Measurements from ENCODE around the gene NCEH1.

Gene NCEH1

DNA sequence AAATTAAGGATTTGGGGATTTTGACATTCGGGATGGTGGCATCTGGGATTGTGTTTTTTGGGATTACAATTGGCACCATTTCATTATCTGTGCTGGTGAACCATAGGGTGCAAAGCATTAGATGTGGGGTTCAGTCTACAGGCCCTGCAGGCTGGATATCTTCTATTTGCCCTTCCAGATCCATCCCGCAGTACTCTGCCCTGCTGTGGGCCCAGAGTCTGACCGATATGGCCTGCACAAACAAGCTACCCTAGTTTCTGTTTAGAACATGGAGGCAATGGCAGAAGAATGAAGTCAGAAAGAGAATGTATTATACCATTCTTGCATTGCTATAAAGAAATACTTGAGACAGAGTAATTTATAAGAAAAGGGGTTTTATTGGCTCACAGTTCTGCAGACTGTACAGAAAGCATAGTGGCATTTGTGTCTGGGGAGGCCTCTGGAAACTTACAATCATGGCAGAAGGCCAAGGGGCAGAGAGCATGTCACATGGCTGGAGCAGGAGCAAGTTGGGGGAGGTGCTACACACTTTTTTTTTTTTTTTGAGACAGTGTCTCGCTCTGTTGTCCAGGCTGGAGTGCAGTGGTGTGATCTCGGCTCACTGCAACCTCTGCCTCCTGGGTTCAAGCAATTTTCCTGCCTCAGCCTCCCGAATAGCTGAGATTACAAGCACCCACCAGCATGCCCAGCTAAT is 93.7 kb downstream of the NCEH1 start:
- TF ChIP-seq ESRRG (CRISPR knock-in tag; IDR thresholded peaks at IDR 0.05) = no peak
- TF ChIP-seq GLIS3 (CRISPR knock-in tag; IDR thresholded peaks at IDR 0.05) = no peak
- no peak for TF ChIP-seq ARNTL (CRISPR knock-in tag; IDR thresholded peaks at IDR 0.05; ENCODE audit: borderline replicate concordance, low read depth)
- no peak for TF ChIP-seq CSDC2 (CRISPR knock-in tag; IDR thresholded peaks at IDR 0.05)
- TF ChIP-seq ZNF8 (CRISPR knock-in tag; IDR thresholded peaks at IDR 0.05) = no peak
- no peak for TF ChIP-seq PPARA (CRISPR knock-in tag; IDR thresholded peaks at IDR 0.05; ENCODE audit: borderline replicate concordance)
- TF ChIP-seq SNAI2 (CRISPR knock-in tag; IDR thresholded peaks at IDR 0.05) = no peak
- no peak for TF ChIP-seq BACH2 (CRISPR knock-in tag; IDR thresholded peaks at IDR 0.05; ENCODE audit: borderline replicate concordance)
- TF ChIP-seq, protein P1, sequence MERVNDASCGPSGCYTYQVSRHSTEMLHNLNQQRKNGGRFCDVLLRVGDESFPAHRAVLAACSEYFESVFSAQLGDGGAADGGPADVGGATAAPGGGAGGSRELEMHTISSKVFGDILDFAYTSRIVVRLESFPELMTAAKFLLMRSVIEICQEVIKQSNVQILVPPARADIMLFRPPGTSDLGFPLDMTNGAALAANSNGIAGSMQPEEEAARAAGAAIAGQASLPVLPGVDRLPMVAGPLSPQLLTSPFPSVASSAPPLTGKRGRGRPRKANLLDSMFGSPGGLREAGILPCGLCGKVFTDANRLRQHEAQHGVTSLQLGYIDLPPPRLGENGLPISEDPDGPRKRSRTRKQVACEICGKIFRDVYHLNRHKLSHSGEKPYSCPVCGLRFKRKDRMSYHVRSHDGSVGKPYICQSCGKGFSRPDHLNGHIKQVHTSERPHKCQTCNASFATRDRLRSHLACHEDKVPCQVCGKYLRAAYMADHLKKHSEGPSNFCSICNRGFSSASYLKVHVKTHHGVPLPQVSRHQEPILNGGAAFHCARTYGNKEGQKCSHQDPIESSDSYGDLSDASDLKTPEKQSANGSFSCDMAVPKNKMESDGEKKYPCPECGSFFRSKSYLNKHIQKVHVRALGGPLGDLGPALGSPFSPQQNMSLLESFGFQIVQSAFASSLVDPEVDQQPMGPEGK (CRISPR knock-in tag; IDR thresholded peaks at IDR 0.05; ENCODE audit: borderline replicate concordance) = no peak
- no peak for TF ChIP-seq ZC3H10 (CRISPR knock-in tag; IDR thresholded peaks at IDR 0.05)
- TF ChIP-seq, protein P2, sequence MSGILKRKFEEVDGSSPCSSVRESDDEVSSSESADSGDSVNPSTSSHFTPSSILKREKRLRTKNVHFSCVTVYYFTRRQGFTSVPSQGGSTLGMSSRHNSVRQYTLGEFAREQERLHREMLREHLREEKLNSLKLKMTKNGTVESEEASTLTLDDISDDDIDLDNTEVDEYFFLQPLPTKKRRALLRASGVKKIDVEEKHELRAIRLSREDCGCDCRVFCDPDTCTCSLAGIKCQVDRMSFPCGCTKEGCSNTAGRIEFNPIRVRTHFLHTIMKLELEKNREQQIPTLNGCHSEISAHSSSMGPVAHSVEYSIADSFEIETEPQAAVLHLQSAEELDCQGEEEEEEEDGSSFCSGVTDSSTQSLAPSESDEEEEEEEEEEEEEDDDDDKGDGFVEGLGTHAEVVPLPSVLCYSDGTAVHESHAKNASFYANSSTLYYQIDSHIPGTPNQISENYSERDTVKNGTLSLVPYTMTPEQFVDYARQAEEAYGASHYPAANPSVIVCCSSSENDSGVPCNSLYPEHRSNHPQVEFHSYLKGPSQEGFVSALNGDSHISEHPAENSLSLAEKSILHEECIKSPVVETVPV (CRISPR knock-in tag; IDR thresholded peaks at IDR 0.05) = no peak
- TF ChIP-seq, protein P3, sequence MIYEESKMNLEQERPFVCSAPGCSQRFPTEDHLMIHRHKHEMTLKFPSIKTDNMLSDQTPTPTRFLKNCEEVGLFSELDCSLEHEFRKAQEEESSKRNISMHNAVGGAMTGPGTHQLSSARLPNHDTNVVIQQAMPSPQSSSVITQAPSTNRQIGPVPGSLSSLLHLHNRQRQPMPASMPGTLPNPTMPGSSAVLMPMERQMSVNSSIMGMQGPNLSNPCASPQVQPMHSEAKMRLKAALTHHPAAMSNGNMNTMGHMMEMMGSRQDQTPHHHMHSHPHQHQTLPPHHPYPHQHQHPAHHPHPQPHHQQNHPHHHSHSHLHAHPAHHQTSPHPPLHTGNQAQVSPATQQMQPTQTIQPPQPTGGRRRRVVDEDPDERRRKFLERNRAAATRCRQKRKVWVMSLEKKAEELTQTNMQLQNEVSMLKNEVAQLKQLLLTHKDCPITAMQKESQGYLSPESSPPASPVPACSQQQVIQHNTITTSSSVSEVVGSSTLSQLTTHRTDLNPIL (CRISPR knock-in tag; IDR thresholded peaks at IDR 0.05; ENCODE audit: low read depth) = no peak
- no peak for TF ChIP-seq ZFP30 (CRISPR knock-in tag; IDR thresholded peaks at IDR 0.05)
- TF ChIP-seq TOX (CRISPR knock-in tag; IDR thresholded peaks at IDR 0.05; ENCODE audit: borderline replicate concordance) = no peak
- TF ChIP-seq, protein P4, sequence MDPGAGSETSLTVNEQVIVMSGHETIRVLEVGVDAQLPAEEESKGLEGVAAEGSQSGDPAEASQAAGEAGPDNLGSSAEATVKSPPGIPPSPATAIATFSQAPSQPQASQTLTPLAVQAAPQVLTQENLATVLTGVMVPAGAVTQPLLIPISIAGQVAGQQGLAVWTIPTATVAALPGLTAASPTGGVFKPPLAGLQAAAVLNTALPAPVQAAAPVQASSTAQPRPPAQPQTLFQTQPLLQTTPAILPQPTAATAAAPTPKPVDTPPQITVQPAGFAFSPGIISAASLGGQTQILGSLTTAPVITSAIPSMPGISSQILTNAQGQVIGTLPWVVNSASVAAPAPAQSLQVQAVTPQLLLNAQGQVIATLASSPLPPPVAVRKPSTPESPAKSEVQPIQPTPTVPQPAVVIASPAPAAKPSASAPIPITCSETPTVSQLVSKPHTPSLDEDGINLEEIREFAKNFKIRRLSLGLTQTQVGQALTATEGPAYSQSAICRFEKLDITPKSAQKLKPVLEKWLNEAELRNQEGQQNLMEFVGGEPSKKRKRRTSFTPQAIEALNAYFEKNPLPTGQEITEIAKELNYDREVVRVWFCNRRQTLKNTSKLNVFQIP (CRISPR knock-in tag; IDR thresholded peaks at IDR 0.05; ENCODE audit: borderline replicate concordance, low read depth) = no peak
- no peak for TF ChIP-seq ZFP3 (CRISPR knock-in tag; IDR thresholded peaks at IDR 0.05)
- no peak for TF ChIP-seq TCF4 (CRISPR knock-in tag; IDR thresholded peaks at IDR 0.05; ENCODE audit: borderline replicate concordance)
- ATAC-seq = no peak

DNA sequence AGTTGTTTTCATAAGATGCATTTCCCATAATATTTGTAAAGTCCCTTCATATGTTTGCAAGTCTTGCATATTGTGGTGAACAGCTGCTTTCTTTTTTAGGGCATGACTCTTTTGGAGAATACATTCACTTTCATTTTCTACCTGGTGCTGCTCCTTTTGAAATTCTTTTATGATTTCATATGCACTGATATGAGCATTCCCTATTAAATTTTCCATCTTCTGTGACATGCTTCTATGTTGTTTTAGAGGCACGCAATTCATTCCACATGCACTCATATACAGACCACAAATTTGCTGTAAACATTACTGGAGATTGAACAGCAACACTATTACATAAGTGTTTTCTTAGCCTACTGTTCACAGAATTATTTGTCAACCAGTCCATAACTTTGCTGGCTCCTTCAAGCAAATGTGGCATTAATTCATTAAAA is 94.8 kb downstream of the NCEH1 start:
- TF ChIP-seq, protein P1 (CRISPR knock-in tag; IDR thresholded peaks at IDR 0.05; ENCODE audit: borderline replicate concordance) = no peak
- TF ChIP-seq, protein P2 (CRISPR knock-in tag; IDR thresholded peaks at IDR 0.05) = no peak
- TF ChIP-seq ZFP30 (CRISPR knock-in tag; IDR thresholded peaks at IDR 0.05) (no peak), ZNF565 (CRISPR knock-in tag; conservative IDR thresholded peaks at IDR 0.05; ENCODE audit: low read depth) (no peak), CSDC2 (CRISPR knock-in tag; IDR thresholded peaks at IDR 0.05) (no peak), ARNTL (CRISPR knock-in tag; IDR thresholded peaks at IDR 0.05; ENCODE audit: borderline replicate concordance, low read depth) (no peak)
- TF ChIP-seq, protein P4 (CRISPR knock-in tag; IDR thresholded peaks at IDR 0.05; ENCODE audit: borderline replicate concordance, low read depth) = no peak
- peak; percentile 25; the same call in 1 of the 3 replicates for ATAC-seq

Data from SK-N-SH treated with all-trans-retinoic acid at 6 μM for 48 hours (cell line).